ENCODE measurements around the gene KLHL6.
"Not testable (repeated sequence)": the region's sequence is repeated elsewhere in the genome, so short reads cannot be mapped to it uniquely, and the experiment has no call there.

KLHL6 gene

DNA sequence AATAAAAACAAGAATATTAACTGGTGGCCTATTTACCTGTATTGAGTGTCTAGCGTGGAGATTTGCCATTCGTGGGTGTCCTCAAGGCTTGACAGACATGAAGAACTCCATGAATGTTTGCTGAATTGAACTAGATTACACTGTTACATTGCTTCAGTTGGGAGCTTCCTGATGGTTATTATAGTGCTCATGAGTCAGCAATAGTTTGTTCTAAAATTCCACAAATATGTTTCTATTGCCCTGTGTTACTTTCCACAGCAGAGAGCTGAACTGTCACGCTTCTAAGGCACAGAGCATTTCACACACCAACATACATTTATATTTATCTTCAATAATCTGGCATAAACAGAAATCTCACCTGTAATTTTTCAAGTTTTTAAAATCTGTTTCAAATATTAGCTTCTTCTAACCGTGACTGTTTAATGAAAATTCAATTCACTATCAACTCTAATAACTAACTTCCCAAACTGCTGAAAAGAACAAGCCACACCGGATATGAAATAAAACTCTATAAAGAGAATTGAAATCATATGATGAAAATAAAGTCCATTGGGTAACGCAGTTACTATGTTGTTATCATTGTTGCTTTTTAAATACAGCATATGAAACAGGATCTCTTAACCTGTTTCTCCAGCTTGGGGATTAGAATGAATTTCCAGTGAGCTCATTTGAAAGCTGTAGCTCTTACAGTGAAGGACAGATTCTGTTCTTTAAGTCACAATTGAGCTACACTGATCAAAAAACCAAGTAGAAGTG is 65.9 kb downstream of the KLHL6 start:
- in situ Hi-C loops (cut with MboI; ENCODE audit: low sequenced_read_pairs): no loop called here

- in situ Hi-C loops (cut with MboI; ENCODE audit: low sequenced_read_pairs): no loop called here
Measured at GRCh38 chr3:183488343-183488742, 67.2 kb downstream of the KLHL6 start.

DNA sequence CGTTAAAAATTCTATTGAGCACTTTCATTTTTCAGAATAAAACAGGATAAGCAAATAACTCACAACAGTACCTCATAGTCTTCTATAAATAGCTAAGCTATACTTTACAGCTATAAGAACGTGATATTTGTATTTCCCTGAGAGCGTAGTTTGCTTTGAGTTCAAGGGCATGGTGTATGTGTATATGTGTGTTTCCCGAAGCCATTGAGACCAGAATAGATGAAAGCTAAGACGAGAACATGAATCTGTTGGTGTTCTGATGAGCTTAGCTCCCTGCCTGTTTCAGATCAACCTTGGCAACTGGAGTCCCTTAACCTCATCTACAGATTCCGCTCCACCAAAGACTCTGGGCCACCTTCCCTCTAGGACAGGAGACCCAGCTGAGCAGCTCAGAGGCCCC is 67.6 kb downstream of the KLHL6 start:
- in situ Hi-C loops (cut with MboI; ENCODE audit: low sequenced_read_pairs): no loop called here

DNA sequence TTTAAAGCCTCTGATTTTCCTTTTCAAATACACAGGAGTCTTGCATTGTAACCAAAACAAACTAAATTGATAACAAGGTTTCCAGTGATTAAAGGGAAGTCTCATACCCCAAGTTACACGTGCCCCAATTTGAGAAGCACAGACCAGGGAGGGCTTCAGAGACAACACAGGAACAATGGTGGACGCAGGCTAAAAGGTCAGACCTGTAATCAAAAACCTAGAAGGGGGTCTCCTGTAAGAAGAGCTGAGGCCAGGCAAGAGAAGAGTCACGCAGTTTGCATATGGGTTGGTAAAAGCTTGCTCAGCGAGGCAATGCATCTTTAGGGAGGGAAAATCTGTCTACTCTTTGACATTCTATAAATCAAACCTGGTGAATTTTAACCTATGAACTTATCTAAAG is 68.5 kb downstream of the KLHL6 start:
- in situ Hi-C loops (cut with MboI; ENCODE audit: low sequenced_read_pairs): no loop called here

GRCh38 chr3:183486472-183486871 is 69.0 kb downstream of the KLHL6 start:
- in situ Hi-C loops (cut with MboI; ENCODE audit: low sequenced_read_pairs): no loop called here

DNA sequence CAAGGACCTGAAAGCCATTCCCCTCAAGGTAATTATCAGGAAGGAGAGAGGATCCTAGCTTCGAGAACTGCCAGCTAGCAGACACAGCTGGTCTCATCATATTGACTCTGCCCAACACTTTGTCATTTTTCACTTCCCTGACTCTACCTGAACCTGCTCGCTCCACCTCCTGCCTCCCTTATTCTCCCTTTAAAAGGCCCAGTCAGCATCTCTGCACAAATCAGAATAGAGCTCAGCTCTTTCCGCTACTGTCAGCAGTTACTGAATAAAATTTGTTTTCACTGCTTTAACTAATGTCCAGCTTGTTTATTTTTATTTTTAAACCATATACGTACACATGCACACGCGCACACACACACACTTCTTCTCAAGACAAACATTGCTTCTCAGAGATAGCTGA is 69.9 kb downstream of the KLHL6 start:
- in situ Hi-C loops (cut with MboI; ENCODE audit: low sequenced_read_pairs): no loop called here

- in situ Hi-C loops (cut with MboI; ENCODE audit: low sequenced_read_pairs): no loop called here
Measured at GRCh38 chr3:183485093-183485492, 70.4 kb downstream of the KLHL6 start.

DNA sequence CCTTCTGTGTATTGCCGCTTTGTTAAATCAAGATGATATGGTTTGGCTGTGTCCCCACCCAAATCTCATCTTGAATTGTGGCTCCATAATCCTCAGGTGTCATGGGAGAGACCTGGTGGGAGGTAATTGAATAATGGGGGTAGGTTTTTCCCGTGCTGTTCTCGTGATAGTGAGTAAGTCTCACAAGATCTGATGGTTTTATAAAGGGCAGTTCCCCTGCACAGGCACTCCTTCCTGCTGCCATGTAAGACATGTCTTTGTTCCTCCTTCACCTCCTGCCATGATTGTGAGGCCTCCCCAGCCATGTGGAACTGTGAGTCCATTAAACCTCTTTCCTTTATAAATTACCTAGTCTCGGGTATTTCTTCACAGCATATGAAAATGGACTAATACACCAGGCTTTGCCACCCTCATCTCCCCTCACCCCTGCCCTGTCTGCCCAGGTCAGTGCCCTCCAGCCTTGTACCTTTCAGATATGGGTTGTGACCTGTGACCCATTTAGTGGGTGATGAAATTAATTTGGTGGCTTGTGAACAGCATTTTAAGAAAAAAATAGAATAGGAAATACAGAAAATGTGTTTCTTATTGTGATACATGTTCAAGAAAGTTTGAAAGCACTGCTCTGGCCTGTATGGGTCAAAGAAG is 71.0 kb downstream of the KLHL6 start:
- in situ Hi-C loops (cut with MboI; ENCODE audit: low sequenced_read_pairs): no loop called here

GRCh38 chr3:183481582-183481981 is 73.9 kb downstream of the KLHL6 start:
- in situ Hi-C loops (cut with MboI; ENCODE audit: low sequenced_read_pairs): no loop called here

DNA sequence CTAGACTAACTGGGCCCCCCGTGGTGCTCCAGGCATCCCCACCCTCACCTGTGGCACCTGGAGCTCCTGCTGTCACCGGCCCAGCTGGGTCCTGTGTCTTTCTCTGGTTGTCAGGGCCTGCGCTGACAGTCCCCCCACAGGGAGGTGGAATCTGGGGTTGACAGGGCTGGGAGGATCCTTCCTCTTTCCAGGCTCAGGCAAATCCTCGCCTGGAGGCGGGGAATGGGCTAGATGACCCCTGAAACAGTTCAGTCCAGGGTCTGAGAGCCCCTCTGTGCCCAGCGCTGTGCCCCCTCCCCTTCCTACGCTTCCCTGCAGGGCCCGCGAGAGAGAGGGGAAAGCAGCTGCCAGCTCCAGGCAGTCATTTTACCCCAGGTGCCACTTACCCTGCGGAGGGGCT is 77.0 kb downstream of the KLHL6 start:
- in situ Hi-C loops (cut with MboI; ENCODE audit: low sequenced_read_pairs): no loop called here

GRCh38 chr3:183477801-183478456 is 77.6 kb downstream of the KLHL6 start:
- in situ Hi-C loops (cut with MboI; ENCODE audit: low sequenced_read_pairs): no loop called here

DNA sequence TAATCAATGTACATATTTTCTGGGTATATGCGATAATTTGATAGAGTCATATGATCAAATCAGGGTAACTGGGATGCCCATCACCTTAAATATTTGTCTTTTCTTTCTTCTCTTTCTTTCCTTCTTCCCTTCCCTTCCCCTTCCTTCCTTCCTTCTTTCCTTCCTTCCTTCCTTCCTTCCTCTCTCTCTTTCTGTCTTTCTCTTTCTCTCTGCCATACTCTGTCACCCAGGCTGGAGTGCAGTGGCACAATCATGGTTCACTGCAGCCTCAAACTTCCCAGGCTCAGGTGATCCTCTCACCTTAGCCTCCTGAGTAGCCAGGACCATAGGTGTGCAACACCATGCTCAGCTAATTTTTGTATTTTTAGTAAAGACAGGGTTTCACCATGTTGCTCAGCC is 79.7 kb downstream of the KLHL6 start:
- in situ Hi-C loops (cut with MboI; ENCODE audit: low sequenced_read_pairs): not testable (repeated sequence)

- in situ Hi-C loops (cut with MboI; ENCODE audit: low sequenced_read_pairs): no loop called here
Measured at GRCh38 chr3:183475016-183475763, 80.3 kb downstream of the KLHL6 start.

DNA sequence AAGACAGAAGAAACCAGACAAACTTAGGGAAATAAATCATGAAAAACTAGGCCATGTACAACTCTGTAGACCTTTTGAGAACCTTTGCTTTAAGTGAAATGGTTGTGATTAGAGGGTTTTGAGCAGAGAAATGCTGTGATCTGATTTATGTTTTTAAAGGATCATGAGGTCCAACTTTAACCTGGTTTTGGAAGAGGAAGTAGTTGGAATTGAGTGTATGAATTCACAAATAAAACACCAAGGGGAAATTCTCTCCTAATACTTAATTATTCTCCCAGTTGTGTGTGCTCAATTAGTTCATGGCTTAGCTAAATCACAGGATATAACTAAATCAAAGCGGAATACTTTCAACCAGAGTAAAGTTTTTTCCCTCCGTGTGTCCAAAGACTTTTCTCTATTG is 81.5 kb downstream of the KLHL6 start:
- in situ Hi-C loops (cut with MboI; ENCODE audit: low sequenced_read_pairs): loop anchor here (25.0 kb wide), 1 partner anchor 288 kb away; no protein-coding TSS in a partner anchor

DNA sequence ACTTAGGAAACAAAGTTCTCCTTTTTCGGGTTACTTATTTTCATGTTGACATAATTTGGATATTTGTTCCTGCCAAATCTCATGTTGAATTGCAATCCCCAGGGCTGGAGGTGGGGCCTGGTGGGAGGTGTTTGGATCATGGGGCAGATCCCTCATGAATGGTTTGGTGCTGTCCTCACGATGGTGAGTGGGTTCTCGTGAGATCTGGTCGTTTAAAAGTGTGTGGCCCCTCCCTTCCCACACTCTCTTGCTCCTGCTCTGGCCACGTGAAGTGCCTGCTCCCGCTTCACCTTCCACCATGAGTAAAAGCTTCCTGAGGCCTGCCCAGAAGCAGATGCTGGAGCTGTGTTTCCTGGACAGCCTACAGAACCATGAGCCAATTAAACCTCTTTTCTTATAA is 83.4 kb downstream of the KLHL6 start:
- in situ Hi-C loops (cut with MboI; ENCODE audit: low sequenced_read_pairs): loop anchor here (25.0 kb wide), 1 partner anchor 290 kb away; no protein-coding TSS in a partner anchor

GRCh38 chr3:183468424-183468823 is 87.1 kb downstream of the KLHL6 start:
- in situ Hi-C loops (cut with MboI; ENCODE audit: low sequenced_read_pairs): loop anchor here (25.0 kb wide), 1 partner anchor 294 kb away; no protein-coding TSS in a partner anchor

DNA sequence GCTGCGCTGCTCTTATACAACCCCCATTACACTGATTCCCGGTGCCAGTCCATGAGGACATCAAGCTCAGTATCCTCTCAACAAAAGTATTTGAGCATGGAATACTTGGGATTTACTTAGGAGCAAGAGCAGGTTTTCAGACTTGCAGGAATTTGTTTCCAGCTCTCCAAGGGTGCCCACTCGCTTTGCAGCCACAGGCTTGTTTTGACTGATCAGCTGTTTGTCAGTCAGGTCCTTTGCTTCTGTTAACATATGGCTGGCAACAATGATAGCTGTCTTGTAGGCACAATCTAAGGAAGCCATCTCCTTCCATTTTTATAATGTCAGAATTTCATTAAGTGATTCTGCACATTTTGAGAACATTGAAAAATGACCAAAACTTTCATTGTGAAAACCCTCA is 88.9 kb downstream of the KLHL6 start:
- in situ Hi-C loops (cut with MboI; ENCODE audit: low sequenced_read_pairs): loop anchor here (25.0 kb wide), 1 partner anchor 296 kb away; no protein-coding TSS in a partner anchor

GRCh38 chr3:183465710-183466109 is 89.8 kb downstream of the KLHL6 start:
- in situ Hi-C loops (cut with MboI; ENCODE audit: low sequenced_read_pairs): loop anchor here (25.0 kb wide), 1 partner anchor 297 kb away; no protein-coding TSS in a partner anchor

- in situ Hi-C loops (cut with MboI; ENCODE audit: low sequenced_read_pairs): loop anchor here (25.0 kb wide), 1 partner anchor 298 kb away; no protein-coding TSS in a partner anchor
Measured at GRCh38 chr3:183464480-183464879, 91.0 kb downstream of the KLHL6 start.

DNA sequence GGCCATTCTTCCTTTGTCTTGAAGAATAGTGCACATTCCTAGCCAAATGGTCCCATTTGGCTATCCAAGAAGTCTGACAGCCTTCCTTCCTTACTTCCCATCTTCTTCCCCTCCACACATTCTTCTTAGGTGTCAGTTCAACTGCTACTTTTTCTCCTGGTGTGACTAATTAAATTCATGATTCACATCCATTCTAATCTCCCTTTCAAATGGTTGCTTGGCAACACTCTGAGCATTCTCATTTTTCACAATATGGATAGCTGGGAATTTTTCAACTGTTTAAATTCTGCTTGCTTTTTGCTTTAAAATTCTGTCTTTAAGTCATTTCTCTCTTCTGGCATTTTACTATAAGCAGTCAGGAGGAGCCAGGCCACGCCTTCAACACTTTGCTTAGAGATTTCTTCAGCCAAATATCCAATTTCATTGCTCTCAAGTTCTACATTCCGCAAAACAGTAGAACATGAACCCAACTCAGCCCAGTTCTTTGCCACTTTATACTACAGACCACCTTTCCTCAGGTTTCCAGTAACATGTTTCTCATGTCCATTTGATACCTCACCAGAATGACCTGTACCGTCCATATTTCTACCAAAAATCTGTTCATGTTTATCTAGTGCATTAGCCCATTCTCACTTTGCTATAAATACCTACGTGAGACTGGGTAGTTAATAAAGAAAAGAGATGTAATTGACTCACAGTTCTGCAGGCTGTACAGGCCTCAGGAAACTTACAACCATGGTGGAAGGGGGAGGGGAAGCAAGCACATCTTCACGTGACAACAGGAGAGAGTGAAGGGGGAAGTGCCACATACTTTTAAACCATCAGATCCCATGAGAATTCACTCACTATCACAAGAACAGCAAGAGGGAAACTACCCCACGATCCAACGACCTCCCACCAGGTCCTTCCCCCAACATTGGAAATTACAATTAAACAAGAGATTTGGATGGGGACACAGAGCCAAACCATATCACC is 95.1 kb downstream of the KLHL6 start:
- in situ Hi-C loops (cut with MboI; ENCODE audit: low sequenced_read_pairs): loop anchor here (25.0 kb wide), 1 partner anchor 302 kb away; no protein-coding TSS in a partner anchor

Data from HL-60/S4 treated with phorbol 12-myristate 13-acetate at 8.2 ng/mL for 4 days and 3 days (cell line).